ENCODE measurements around the gene TOM1L2. TPM values are rescaled to one million over a fixed set of nuclear protein-coding genes. Genes with fewer than 3 reads are reported as not detected.

Gene TOM1L2
- total RNA-seq, 3 donors from 2014 or later = 32.3 to 39.1 (median 36.4) TPM

DNA sequence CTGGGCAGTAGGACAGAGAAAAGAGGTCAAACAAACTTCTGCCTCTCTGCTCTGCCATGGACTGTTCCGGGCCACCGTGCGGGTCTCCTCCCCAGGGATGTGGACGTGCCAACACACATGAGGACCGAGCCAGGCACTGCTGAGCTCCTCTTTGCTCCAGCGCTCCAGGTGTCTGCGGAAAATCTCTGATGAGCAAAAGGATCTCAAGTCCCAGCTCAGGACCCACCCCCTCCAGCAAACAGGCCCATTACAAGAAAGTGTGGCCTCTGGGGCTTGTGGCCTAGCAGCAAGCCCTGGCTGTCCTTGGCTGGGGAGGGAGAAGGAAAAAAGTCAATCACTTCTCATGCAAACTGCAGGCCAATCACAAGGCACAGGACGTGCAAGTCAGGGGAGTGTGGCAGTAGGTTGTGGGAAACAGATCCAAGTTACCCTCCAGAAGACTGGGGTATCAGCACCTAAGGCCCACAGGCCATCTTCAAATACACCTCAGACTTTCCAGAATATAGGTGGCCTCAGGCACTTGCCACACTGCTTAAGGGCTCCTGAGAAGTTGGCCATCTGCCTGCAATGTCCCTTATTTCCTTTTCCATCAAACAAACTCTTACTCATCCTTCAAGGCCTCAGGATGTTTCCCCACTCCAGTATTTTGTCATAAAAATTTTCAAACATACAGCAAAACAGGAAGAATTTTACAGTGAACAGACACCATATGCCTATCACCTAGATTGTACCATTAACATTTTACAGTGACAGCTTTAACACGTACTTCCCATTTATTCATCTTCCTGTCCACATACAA is 99.5 kb downstream of the TOM1L2 start:
- Histone ChIP-seq H3K27me3 (no peaks in the 10 kb centered on the region), H3K4me1 (peaks cover 0 to 16% of the 10 kb centered on the region in 2 donors), H3K36me3 (no peaks in the 10 kb centered on the region), H3K9me3 (no peaks in the 10 kb centered on the region), H3K27ac (no peak overlapping the region), H3K4me3 (no peak overlapping the region)
- intact Hi-C loops (cut with DNase I; ENCODE audit: low total_unique reads) = no loop called here
- TF ChIP-seq POLR2A (IDR thresholded peaks at IDR 0.05) = no peak
- TF ChIP-seq, protein P1, sequence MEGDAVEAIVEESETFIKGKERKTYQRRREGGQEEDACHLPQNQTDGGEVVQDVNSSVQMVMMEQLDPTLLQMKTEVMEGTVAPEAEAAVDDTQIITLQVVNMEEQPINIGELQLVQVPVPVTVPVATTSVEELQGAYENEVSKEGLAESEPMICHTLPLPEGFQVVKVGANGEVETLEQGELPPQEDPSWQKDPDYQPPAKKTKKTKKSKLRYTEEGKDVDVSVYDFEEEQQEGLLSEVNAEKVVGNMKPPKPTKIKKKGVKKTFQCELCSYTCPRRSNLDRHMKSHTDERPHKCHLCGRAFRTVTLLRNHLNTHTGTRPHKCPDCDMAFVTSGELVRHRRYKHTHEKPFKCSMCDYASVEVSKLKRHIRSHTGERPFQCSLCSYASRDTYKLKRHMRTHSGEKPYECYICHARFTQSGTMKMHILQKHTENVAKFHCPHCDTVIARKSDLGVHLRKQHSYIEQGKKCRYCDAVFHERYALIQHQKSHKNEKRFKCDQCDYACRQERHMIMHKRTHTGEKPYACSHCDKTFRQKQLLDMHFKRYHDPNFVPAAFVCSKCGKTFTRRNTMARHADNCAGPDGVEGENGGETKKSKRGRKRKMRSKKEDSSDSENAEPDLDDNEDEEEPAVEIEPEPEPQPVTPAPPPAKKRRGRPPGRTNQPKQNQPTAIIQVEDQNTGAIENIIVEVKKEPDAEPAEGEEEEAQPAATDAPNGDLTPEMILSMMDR (IDR thresholded peaks at IDR 0.05) = no peak
- TF ChIP-seq POLR2AphosphoS5 (IDR thresholded peaks at IDR 0.05) = no peak
- DNase-seq (ENCODE audit: low spot score in 2 of 2) = no peak

DNA sequence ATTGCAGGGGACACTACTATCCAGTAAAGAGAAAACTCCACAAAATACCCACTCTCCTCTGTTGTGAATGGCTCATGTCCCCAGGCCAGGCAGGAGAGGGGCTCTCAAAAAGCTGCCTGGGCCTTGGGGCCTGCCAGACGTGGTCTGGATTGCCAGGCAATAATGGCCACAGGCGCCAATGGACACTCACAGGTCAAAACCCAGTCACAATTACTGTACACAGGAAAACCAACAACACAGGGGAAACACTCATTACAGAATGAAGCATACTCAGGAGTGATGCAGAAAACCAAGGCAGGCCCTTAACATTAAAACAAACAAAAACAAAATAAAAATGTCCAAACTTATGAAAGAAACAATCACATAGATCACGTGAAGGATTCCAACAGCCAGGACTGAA is 100.3 kb downstream of the TOM1L2 start:
- intact Hi-C loops (cut with DNase I; ENCODE audit: low total_unique reads) = no loop called here
- Histone ChIP-seq H3K4me3 (no peak overlapping the region), H3K27me3 (no peaks in the 10 kb centered on the region), H3K36me3 (no peaks in the 10 kb centered on the region), H3K27ac (no peak overlapping the region), H3K4me1 (peaks cover 0 to 8% of the 10 kb centered on the region in 2 donors), H3K9me3 (no peaks in the 10 kb centered on the region)
- TF ChIP-seq, protein P1 (IDR thresholded peaks at IDR 0.05) = no peak
- no peak for TF ChIP-seq POLR2AphosphoS5 (IDR thresholded peaks at IDR 0.05)
- no peak for TF ChIP-seq POLR2A (IDR thresholded peaks at IDR 0.05)
- DNase-seq (ENCODE audit: low spot score in 2 of 2) = no peak

DNA sequence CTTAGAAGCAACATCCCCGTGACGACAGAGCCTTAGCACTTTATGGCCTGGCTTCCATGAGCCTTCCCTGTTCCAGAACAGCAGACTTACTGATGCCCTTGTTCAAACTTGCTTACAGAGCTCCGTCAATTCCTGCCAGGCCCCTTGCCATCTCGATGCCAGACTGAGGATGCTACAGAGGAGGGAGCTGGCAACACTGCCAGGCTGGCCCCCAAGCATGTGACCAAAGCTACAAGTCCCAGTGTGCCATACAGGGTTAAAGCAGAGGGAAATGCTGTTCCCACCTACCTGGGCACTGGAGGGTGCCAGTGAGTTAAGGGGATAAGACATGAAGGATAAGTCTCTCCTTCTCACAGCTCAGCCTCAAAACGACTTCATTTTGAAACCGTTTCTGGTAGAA is 102.0 kb downstream of the TOM1L2 start:
- Histone ChIP-seq H3K27me3 (no peaks in the 10 kb centered on the region), H3K4me3 (no peak overlapping the region), H3K9me3 (no peaks in the 10 kb centered on the region), H3K27ac (no peak overlapping the region), H3K36me3 (no peaks in the 10 kb centered on the region), H3K4me1 (no peaks in the 10 kb centered on the region)
- intact Hi-C loops (cut with DNase I; ENCODE audit: low total_unique reads) = no loop called here
- no peak for DNase-seq (ENCODE audit: low spot score in 2 of 2)
- TF ChIP-seq POLR2AphosphoS5 (IDR thresholded peaks at IDR 0.05) (no peak), POLR2A (IDR thresholded peaks at IDR 0.05) (no peak)
- TF ChIP-seq, protein P1 (IDR thresholded peaks at IDR 0.05) = no peak

DNA sequence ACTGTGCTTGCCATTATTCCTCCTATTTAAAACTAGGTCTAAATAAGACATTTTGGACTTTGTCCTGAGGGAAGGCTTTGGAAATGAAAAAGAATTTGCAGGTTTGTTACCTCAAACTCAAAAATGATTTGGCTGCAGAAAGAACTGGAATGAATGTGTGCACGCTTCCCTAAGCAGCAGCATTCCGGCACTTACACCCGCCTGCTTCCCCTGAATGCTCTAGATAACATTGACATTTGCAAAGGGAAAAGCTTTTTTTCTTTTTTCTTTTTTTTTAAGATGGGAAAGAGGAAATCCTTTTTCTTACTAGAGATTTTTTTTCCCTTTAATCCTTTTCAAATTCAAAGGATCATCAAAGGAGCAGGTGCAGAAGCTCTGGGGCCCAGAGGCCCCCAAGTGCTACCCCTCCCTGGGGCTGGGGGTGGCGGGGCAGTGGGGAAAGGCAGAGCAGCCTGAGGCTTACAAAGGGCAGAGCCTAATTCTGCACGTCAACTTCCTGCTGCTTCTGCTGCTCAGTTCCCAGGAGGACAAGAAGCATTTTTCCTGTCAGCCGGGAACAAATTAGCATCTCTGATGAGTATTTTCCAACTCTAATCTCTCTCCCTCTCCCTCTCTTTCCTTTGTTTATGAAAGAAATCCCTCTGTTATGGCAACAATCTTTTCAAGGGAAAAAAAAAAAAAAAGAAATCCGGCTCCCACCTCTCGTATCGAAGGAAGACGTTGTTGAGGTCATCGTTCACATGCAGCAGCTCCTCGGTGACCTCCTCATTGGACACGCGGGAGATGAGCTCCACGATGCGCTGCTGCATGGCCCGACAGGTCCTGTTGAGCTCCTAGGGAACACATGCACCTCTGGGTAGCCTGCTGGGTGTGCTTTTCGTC is 103.3 kb downstream of the TOM1L2 start:
- Histone ChIP-seq H3K4me1 (no peaks in the 10 kb centered on the region), H3K4me3 (no peak overlapping the region), H3K27ac (no peak overlapping the region), H3K9me3 (no peaks in the 10 kb centered on the region), H3K27me3 (no peaks in the 10 kb centered on the region), H3K36me3 (no peaks in the 10 kb centered on the region)
- intact Hi-C loops (cut with DNase I; ENCODE audit: low total_unique reads) = no loop called here
- no peak for DNase-seq (ENCODE audit: low spot score in 2 of 2)
- TF ChIP-seq, protein P1 (IDR thresholded peaks at IDR 0.05) = no peak
- no peak for TF ChIP-seq POLR2A (IDR thresholded peaks at IDR 0.05)

DNA sequence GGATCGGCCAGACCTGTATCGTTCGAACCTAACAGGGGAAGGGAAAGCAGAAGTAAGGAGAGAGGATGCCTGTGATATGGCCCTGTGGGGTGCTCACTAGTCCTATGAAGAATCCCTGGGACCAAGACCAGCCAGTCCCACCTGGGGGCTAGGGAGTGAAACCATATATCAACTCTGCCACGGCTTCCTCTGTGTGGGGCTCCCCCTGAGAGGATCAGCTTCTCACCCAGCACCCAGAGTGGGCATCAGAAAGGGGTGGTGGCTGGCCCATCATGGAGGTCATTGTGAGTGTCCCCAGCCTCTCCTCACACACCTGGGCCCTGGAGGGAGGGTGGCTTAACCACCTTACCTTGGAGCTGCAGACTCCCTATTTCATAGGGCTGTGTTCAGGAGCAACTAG is 105.3 kb downstream of the TOM1L2 start:
- intact Hi-C loops (cut with DNase I; ENCODE audit: low total_unique reads) = no loop called here
- H3K27ac ChIP-seq = no peak overlapping the region
- H3K4me3 ChIP-seq = no peak overlapping the region
- TF ChIP-seq POLR2AphosphoS5 (IDR thresholded peaks at IDR 0.05) (no peak), POLR2A (IDR thresholded peaks at IDR 0.05) (no peak)
- TF ChIP-seq, protein P1 (IDR thresholded peaks at IDR 0.05) = no peak
- no peaks in the 10 kb centered on the region for H3K36me3 ChIP-seq
- H3K9me3 ChIP-seq = no peaks in the 10 kb centered on the region
- no peak for DNase-seq (ENCODE audit: low spot score in 2 of 2)
- no peaks in the 10 kb centered on the region for H3K4me1 ChIP-seq
- H3K27me3 ChIP-seq = no peaks in the 10 kb centered on the region

Data from breast epithelium (tissue), 4 donors.